HG03196 (cell line): ENCODE results near the gene NME4.
A peak's percentile ranks its signal among the peaks of the same experiment; 100 is the strongest.
"Not testable (repeated sequence)": the region's sequence is repeated elsewhere in the genome, so short reads cannot be mapped to it uniquely, and the experiment has no call there.

Experiments used
- ATAC-seq: cut with Tn5 transposase; IDR thresholded peaks from one replicate; pipeline ENCODE4 v1.9.1; 2021; ENCODE audit not compliant: unreplicated experiment

NME4 gene

DNA sequence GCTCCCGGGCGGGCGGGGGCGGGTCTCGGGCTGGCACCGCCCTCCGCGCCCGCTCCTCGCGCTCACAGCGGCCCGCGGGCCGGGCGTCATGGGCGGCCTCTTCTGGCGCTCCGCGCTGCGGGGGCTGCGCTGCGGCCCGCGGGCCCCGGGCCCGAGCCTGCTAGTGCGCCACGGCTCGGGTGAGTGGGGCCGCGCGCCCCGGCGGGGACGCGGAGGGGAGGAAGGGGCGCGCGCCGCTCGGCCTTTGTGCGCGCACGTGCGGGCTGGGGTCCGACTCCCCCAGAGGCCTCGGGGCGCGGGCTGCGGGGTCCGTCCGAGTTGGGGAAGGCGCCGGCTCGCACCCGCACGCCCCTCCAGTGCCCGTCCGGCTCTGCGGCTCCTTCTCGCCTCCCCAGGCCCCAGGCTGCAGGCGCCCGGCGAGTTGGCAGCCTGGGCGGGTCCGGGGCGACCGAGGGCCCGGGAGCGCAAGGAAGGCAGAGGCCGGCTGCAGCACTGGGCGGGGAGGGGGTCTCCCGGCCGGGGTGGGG, at the start of gene NME4:
Gene NME4, plus strand, starts transcription at position 65 of the 527 bp plus-strand sequence. Its CDS starts 24 bp downstream, at position 89.
- ATAC-seq: no peak

DNA sequence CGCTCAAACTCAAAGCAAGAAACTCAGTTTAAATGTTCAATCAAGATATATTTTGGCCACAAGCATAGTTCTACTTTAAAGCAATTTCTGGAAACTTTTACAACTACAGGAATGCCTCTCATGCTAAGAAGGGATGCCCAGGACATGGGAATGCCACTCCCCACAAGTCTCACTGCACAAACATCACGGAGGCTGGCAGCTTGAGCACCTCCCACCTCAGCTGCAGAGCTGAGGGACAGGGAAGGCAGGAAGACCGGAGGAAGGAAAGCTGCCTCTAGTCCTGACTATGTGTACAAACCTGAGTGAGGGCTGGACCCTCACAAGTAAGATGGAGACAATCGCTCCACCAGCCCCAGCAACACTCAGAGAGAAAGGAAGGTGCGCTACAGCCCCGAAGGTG, 49.8 kb upstream of the NME4 start:
- ATAC-seq: no peak

DNA sequence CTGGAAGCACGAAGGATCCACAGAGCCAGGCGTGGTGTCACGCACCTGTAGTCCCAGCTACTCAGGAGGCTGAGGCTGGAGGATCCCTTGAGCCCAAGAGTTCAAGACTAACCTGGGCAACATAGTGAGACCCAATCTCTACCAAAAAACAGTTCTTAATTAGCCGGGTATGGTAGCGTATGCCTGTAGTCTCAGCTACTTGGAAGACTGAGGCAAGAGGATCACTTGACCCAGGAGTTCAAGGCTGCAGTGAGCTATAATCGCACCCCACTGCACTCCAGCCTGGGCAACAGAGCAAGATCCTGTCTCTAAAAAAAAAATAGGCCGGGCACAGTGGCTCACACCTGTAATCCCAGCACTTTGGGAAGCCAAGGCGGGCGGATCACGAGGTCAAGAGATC, 48.5 kb upstream of the NME4 start:
- ATAC-seq: not testable (repeated sequence)

DNA sequence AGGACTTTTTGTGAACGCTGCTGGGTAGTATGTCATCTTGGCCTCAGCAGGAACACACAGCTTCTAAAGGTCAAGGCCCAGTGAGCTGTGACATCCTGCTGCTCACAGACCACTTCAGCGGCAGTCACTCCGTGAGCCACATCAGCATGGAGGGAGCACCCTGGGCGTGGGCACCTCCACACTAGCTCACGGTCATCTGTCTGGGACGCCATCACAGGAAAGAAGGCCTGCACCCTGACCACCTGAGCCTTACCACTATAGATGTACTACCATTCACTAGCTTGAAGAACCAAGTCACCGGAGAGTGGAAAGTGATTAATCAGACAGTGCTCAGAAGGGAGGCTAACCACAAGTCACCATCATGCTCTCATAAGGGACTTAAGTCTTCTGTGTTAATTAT, 47.8 kb upstream of the NME4 start:
- ATAC-seq: no peak

DNA sequence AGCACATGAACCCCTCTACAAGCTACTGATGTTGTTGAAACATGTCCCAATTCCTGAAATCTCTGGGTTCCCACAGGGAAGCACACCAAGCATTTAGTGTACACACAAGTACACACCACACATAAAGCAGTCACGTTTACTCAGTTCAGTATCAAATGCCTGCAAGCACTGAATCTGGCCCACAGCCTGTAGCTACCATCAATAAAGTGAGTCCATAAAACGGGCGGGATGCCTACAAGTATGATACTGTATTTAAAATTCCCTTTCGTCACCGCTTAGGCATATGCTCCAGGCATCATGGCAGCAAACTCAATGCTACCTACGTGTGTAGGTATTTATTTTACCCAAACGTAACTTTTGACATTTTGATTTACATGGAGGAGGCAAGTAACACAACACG, 46.8 kb upstream of the NME4 start:
- ATAC-seq: no peak

DNA sequence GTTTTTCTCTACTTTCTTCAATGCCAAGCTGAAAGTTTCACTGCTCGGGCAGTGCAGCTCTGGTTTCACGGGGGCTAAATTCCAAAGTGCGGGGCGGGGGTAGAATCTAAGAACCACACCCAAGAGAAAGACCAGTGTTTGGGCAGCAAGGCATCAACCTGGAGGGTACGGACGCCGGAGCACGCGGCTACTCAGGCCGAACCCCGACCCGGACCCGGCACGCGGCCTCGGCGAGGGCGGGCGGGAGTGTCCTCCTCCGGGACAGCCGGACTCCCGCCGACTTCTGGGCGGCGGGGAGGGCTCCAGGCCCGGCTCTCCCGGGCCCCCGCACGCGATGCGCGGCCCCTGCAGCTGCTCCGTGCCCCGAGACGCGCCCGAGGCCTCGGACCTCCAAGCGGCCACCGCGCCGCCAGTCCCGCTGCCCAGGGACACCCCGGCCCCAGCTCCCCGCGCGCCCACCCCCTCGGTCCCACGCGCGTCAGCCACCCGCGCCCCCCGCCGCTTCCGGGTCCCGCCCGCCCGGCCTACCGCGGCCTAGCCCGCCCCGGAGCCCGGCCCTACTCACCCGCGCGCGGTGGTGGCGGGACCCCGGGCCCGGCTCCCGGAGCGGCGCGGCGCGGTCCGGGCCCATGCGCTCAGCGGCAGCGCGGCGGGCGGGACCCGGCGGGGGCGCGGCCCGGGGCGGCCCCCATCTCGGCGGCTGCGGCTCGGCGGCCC, 45.0 kb upstream of the NME4 start:
- ATAC-seq: peak; percentile 12

DNA sequence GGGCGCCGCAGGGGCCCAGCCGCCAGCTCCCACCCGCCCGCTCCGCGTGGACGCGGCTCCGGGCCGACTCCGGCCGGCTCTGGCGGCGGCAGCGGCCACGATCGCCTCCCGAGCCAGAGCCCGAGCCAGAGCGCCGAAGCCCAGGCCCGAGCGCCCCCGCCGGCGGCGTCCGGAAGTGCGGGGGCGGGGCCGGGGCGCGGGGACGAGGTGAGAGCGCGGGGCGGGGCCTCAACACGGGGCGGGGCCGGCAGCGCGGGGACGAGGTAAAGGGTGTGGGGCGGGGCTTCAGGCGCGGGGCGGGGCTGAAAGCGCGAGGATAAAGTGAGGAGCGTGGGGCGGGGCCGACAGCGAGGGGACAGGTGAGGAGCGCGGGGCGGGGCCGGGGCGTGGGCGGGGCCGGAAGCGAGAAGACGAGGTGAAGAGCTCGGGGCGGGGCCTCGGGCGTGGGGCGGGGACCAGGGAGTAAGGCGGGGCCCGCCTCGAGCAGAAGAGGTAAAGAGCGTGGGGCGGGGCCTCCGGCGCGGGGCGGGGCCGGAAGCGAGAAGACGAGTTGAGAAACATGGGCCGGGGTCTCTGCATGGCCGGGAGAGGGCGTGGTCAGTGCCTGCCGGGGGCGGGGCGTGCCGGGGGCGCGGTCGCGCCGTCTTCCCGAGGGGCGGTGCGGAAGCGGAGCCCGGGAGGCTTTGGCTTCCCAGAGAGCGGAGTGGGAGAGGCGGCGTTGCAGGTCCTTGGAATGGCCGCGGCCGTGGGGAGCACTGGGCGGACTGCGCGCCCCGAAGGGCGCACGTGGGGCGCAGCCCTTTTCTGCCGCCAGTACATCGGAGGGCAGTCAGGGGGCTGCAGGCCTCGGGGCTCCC, 44.2 kb upstream of the NME4 start, which contains the start of gene AXIN1:
Gene AXIN1, minus strand, starts transcription at position 177 of the 857 bp plus-strand sequence. CDS start 5,698 bp downstream, outside the sequence.
- peak; percentile 39 for ATAC-seq

DNA sequence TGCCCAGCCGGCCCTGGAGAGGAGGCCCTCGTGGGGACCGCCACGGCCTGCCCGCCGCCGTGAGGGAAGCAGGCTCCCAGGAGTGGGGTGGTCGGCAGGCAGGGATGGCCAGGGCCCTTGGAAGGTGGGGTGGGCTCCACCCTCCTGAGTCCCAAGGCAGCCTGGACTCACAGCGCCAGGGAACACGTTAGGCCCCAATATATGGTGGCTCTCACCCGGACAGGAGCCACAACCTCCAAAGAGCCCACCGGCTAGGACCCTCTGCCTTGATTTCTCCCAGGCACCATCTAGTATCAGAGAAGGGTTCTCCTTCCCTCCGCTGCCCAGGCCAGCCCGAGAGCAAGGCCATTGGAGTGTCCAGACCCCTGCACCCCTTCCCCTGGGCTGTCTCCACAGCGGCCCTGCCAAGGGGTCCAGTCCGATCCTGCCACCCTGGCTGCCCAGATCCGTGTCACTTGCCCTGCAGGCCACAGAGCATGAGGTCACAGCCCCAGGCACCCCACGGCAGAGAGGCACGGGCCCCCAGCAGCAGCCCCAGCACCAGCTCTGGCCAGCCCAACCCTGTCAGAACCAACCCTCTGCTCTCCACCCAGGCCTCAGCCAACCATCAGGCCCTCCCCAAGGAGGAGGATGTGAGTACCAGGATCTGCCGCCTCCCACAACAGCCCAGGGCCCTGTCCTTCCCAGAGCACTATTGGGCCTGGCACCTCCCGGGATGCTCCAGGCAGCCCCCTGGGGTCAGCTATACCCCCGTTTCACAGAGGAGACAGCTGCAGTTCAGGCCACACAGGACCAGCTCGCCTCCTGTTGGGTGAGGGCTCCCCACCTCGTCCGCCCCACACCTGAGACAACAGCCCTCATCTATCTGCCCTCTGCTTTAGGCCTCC, 43.4 kb upstream of the NME4 start:
- ATAC-seq: peak; percentile 6

DNA sequence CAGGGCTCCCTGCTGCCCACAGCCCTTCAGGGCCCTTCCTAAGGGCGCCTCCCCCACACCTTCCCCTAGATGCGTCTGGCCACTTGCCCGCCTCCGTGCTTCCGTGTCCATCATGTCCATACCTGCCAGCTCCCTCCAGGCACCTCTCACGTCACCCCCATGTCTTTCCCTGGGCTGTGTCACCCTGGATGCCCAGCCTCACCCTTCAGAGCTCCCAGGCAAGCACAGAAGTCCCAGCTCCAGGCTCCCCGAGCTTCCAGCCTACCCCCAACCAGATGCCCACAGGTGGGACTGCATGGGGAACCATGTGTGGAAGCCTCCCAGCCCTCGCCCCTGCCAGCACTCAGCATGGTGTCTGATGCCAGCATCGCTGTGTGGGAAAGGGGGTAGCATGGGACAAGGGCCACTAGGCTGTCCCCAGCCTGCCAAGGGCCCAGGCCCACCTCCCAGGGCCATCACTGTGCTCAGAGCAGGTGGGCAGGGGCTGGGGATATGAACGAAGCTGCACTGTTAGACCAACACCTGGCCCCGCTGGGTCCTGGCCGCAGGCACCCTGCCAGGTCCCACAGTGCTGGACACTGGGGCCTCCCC, 42.6 kb upstream of the NME4 start:
- no peak for ATAC-seq

DNA sequence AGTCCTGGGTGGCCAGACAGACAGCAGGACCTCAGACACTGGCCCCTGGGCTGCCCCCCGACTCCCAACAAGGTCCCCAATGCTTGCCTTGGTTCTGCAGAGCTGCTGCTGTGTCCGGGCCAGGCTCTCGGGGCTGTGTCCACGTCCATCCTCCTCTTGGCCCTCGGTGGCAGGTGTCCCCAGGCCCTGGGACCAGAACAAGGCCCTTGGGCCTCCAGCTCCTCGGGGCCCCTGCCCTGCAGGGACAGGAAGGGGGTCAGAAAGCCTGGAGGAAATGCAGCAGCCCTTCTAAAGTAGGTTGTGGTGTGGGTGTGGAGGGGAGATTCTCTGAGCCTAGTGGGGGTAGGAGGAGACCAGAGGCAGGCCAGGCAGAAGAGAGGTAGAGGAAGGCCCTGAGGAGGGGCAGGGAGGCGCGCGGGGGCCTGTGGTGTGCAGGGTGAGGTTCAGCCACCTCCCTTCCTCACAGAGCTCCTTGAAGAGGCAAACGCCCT, 42.0 kb upstream of the NME4 start:
- ATAC-seq: no peak

DNA sequence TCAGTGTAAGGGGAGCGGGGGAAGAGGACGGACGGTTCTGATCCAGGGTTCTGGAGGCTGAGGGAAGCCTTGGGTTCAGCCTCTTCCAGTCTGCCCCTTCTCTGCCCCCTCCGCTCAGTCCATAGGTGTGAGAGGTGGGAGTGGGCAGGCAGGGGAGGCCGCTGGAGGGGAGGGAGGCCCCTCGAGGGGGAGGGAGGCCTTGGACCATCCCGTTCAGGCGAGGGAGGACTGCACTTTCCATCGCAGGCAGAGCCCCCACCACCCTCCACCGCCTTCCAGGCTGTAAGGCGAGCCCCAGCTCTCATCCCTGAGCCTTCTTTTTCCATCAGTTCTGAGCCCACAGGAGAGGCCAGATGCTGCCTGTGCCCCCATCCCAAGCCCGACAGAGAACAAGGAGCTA, 40.3 kb upstream of the NME4 start:
- no peak for ATAC-seq

DNA sequence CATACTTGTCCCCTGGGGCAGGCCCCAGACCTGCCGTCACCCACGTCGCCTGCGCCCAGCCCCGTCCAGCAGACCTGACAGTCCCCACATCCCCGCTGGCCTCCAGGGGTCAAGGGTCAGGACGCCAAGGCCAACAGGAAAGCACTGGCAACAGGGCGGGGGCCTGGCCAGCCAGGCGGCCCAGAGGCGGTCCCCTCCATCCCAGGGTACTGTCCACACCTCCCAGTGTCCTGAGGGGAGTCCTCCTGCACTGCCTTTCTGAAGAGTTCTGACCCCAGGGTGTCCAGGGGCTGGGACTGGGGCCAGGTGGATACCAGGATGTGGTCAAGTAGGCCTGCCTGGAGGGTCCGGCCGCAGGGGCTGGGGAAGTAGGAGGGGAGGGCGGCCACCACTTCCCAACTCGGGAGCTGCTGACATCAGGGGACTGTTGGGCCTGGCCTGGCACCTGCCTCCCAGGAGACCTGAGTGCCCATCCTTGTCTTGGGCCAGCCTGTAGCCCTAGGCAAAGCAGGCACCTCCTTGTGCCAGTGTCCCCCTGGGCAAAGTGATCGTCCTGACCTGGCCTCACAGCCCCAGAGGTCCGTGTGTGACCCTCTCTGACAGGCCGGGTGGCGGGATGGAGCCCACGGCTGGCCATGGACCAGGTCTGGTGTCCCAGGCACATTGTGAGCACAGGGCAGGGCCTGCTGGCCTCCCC, 37.8 kb upstream of the NME4 start:
- no peak for ATAC-seq

DNA sequence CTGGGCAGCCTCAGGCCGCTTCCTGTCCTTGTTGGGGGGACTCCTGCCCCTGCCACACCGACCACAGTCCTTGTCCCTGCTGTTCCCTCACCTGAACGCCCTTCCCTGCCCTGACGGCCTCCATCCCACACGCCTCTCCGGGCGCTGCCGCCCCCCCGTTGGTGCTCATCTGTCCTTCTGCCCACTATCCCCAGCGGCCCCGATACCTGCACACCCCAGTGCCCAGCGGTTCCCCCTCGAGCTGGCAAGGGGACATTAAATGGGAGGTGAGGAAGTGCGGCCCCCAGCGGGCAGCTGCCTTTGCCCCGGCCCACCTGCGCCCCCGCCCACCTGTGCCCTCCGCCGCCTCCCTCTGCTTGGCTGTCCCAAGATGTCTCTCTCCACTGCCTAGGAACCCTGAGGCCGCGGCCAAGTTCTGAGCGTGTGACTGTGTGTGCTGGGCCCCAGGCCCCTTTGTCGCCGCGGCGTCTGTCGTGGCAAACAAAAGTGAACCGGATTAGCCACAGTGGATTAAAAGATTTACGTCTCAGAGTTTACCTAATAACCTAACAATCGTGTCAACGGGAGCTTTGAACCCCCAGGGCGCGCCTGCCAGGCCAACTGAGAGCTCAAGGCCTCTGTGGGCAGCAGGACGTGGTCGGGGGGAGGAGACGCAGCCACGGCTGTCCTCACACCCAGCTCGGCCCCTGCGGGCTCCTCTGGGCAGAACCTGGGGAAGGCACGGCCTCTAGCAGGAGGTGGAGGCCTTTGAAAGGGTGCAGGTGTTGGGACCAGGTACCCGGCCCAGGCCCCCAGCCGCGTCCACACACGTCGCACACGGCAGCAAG, 36.9 kb upstream of the NME4 start:
- no peak for ATAC-seq

DNA sequence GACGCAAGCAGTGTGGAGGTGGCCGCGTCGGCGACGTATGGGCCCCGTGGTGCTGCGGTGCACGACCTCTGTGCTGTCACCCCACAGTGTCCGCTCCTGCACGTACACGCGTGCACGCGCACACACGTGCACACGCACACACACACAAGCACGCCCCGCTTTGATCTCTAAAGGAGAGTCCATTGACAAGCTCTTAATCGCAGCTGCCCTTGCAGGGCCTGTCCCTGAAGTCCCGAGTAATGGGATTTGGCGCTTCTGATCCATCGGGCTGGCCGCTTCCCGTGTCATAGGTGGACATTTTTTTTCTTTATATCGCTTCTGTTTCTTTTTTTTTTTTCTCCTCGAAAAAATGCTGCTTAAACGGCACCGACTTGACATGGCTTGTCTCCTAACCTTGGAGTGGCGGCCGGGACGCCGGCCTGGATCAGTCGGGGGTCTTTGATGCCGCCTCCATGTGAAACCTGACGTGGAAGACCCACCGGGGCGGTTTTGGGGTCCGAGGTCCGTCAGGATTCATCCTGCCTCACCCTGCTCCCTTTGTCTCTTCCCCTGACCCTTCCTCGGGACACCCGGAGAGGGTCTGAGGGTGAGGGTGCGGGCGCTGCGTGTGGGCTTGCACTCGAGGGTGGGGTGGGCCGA, 36.2 kb upstream of the NME4 start:
- no peak for ATAC-seq

DNA sequence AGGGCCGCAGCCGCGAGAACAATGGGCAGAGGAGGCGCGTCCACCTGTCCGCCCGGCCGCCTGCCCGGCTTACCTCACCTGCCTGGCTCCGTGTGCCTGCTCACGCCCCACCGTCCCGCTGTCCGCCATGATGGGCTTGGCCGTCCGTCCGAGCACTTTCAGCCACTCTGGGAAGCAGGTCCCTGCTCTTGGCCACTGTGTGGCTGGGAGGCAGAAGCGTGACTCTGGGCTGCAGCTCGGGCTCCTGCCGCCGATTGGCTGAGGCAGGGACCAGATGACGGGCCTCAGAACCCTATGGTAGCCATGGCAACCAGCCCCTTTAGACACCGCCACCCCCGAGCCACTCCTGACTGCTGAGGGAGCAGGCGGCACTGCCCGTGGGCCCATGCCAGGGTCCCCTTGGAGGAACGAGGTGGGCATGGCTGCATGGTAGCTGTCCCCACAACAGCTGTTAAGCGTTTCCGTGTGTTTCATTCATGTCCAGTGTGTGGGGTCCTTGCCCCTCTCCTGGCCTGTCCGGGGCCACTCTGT, 35.6 kb upstream of the NME4 start:
- ATAC-seq: no peak

DNA sequence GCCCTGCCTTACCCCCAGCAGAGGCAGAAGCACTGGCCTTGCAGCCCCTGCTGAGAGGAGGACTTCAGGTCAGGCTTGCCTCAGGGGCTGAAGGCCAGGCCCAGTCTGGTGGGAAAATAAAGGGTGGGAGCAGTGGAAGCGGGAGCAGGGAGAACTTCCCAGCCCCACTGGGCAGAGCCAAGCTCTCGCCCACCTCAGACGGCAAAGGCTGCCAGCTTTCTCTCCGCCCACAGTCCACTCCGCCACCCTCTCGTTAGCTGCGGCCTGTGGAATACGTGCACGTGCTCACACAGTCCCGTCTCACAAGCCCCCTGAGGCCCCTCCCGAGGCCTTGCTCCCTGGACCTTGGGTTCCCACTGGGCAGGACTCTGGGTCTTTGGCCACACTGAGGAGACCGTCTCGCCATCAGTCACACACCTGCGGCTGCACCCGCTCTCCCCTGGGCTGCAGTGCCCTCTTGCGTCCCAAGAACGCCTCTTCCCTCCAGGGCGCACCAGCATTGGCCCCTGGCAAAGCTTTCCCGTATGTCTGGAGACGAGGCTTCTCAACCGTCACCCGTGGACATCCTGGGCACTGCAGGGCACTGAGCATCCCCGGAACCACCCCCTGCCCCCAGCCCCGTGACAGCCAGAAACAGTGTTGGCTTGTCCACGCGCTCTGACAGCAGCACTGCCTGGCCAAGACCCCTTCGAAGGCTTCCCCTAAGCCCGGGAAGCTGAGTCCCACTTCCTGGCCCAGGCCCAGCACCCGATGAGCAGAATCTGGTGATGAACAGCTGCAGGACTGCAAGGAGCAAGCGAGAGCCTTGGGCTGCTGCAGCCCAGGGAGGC, 34.9 kb upstream of the NME4 start:
- ATAC-seq: no peak

DNA sequence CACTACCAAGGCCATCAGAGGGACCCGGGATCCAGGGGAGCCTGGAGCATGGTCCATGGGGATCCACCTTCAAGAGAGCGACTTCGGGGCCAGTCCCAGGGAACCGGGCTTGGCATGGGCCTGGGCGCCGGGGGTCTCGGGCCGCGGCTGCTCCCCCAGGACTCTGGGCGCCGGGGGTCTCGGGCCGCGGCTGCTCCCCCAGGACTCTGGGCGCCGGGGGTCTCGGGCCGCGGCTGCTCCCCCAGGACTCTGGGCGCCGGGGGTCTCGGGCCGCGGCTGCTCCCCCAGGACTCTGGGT, 34.3 kb upstream of the NME4 start:
- not testable (repeated sequence) for ATAC-seq
